Testis (tissue), 2 donors: Measurements from ENCODE around the gene HLA-DPB1.

Experiments
- CTCF ChIP-seq, 3 experiments: fragments of 450-650 bp in 2 of 3; fragments of 200-600 bp in 1 of 3; sonication (generic) in 1 of 3; IDR thresholded peaks; one replicate each; pipeline ENCODE4 v1.5.1; 2016 to 2019; ENCODE audit warnings: antibody characterized with exemption in 3 of 3, mild to moderate bottlenecking in 2 of 3, moderate library complexity in 1 of 3
- POLR2A ChIP-seq: fragments of 450-650 bp; IDR thresholded peaks from one replicate; pipeline ENCODE4 v1.6.1; 2017; ENCODE audit warnings: antibody characterized with exemption, mild to moderate bottlenecking, moderate library complexity

DNA sequence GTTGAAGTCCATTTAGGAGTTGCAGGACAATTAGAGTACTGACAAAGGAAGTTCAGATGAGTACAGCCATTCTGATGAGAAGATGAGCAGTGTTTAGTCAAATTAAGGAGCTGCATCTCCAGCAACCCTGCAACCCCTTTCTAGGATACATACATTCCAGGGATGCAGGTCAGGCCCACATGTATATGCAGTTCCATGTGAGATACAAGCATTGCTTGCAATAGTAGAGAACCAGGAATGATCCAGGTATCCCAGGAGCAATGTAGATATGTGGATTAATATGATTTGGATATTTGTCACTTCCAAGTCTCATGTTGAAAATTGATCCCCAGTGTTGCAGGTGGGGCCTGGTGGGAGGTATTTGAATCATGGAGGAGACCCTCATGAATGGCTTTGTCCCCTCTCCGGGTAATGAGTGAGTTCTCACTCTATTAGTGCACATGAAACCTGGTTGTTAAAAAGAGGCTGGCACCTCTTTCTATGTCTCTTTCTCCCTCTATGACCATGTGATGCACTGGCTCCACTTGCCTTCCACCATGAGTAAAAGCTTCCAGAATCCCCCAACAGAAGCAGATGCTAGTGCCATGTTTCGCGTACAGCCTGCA is 8.8 kb upstream of the HLA-DPB1 start:
- no peak for TF ChIP-seq CTCF (IDR thresholded peaks at IDR 0.05)
- TF ChIP-seq POLR2A: no peak
